K562 (cell line): ENCODE data around the gene SPDYE4. TPM values are rescaled to one million over a fixed set of nuclear protein-coding genes. Genes with fewer than 3 reads are reported as not detected.

Experiments
- ATAC-seq: fragments of 200-7000 bp; cut with Tn5 transposase; 3 replicates; pipeline ENCODE4 v1.9.1; 2020; ENCODE audit warnings: moderate library complexity
- BruUV-seq: library from RNA; stranded (reverse); fragments of 400-500 nt; replicated peaks from 2 replicates; lab custom pipeline; 2021; lab: Mats Ljungman, UMichigan
- CTCF ChIA-PET: fragments of 300-600 bp; formaldehyde crosslinking; extraction: SDS; loops from one replicate; lab custom pipeline; 2021; ENCODE audit warnings: low intra/inter-chr PET ratio; lab: Yijun Ruan, JAX
- POLR2A ChIA-PET: fragments of 300-600, 350-650 bp; sonication (Branson Sonifier 250); formaldehyde crosslinking; extraction: SDS; loops from one replicate; lab custom pipeline; 2021; ENCODE audit warnings: antibody characterized with exemption, inconsistent platforms; lab: Yijun Ruan, JAX
- DNase-seq, 4 experiments: peaks; one replicate each; pipeline versions ENCODE4 v3.0.0 to v3.0.0-alpha.2; 2011 to 2018; ENCODE audit warnings: low spot score in 3 of 4, mixed read lengths in 3 of 4; ENCODE audit errors: extremely low read depth in 1 of 4
- FAIRE-seq: peaks from 2 replicates; lab custom pipeline; 2011; peaks lifted over from hg19 to GRCh38; lab: Jason Lieb, UNC
- H2AFZ ChIP-seq: 2 replicates; pipeline ENCODE4 v1.6.0; 2011; ENCODE audit warnings: low read depth, low read length, control low read depth, inconsistent platforms
- H3K27ac ChIP-seq: fragments of 200-600 bp; 3 replicates; pipeline ENCODE4 v1.8.0; 2011; ENCODE audit warnings: low read depth, mild to moderate bottlenecking, control low read depth, inconsistent platforms, low read length, moderate library complexity, mixed read lengths; ENCODE audit errors: extremely low read depth
- H3K27me3 ChIP-seq, 2 experiments: fragments of 300-600 bp in 1 of 2; 2 replicates in 1 of 2; 3 replicates in 1 of 2; pipeline versions ENCODE4 v1.6.0 to v1.8.0; 2011; ENCODE audit warnings: inconsistent platforms in 2 of 2, low read length in 2 of 2, mild to moderate bottlenecking in 1 of 2, mixed read lengths in 1 of 2, moderate library complexity in 1 of 2; ENCODE audit not compliant: control insufficient read depth in 2 of 2, insufficient read depth in 2 of 2
- H3K36me3 ChIP-seq: fragments of 300-600 bp; 3 replicates; pipeline ENCODE4 v1.8.0; 2011; ENCODE audit warnings: mild to moderate bottlenecking, low read length, inconsistent platforms; ENCODE audit not compliant: control insufficient read depth, insufficient read depth
- H3K4me1 ChIP-seq, 2 experiments: fragments of 200-600 bp in 1 of 2; replicated peaks in 1 of 2; 2 replicates in 1 of 2; 3 replicates in 1 of 2; pipeline versions ENCODE4 v1.5.1 to v1.8.0; 2011; ENCODE audit warnings: inconsistent platforms in 2 of 2, low read length in 2 of 2, mild to moderate bottlenecking in 1 of 2, mixed read lengths in 1 of 2, moderate library complexity in 1 of 2; ENCODE audit not compliant: control insufficient read depth in 2 of 2, insufficient read depth in 2 of 2
- H3K4me2 ChIP-seq: 2 replicates; pipeline ENCODE4 v1.6.1; 2011; ENCODE audit warnings: low read length, control low read depth, inconsistent platforms, mixed read lengths; ENCODE audit not compliant: insufficient read depth
- H3K4me3 ChIP-seq: fragments of 200-600 bp; sonication (generic), shearing (Covaris generic); 2 replicates; pipeline ENCODE4 v1.5.1; 2016; ENCODE audit warnings: control low read depth, inconsistent platforms
- H3K79me2 ChIP-seq: fragments of 200-600 bp; 3 replicates; pipeline ENCODE4 v1.8.0; 2011; ENCODE audit warnings: low read length, inconsistent platforms; ENCODE audit not compliant: control insufficient read depth, insufficient read depth
- H3K9ac ChIP-seq, 2 experiments: 2 replicates each; pipeline versions ENCODE4 v1.6.0 to v1.6.1; 2011; ENCODE audit warnings: low read depth in 2 of 2, low read length in 2 of 2, control low read depth in 1 of 2, inconsistent platforms in 1 of 2, mild to moderate bottlenecking in 1 of 2, mixed read lengths in 1 of 2; ENCODE audit not compliant: insufficient read depth in 1 of 2
- H3K9me1 ChIP-seq: one replicate; pipeline ENCODE4 v1.6.0; 2011; ENCODE audit warnings: inconsistent platforms, mild to moderate bottlenecking, low read length, moderate library complexity; ENCODE audit not compliant: control insufficient read depth, insufficient read depth
- H3K9me3 ChIP-seq: replicated peaks from 2 replicates; pipeline ENCODE4 v1.5.1; 2011; ENCODE audit warnings: low read depth, low read length, inconsistent platforms; ENCODE audit not compliant: control insufficient read depth, insufficient read depth
- H4K20me1 ChIP-seq: replicated peaks from 2 replicates; pipeline ENCODE4 v1.6.1; 2011; ENCODE audit warnings: low read length, inconsistent platforms, mixed read lengths; ENCODE audit not compliant: control insufficient read depth, insufficient read depth
- MIER1 ChIP-seq: fragments of 450-650 bp; IDR thresholded peaks from 2 replicates; pipeline ENCODE4 v1.6.1; 2016; ENCODE audit warnings: antibody characterized with exemption, mild to moderate bottlenecking, low read depth
- NR1H2 ChIP-seq: sonication (generic); formaldehyde crosslinking; IDR thresholded peaks from 2 replicates; pipeline ENCODE4 v1.4.0; 2020; ENCODE audit warnings: mild to moderate bottlenecking, missing genetic modification reagents
- ZNF512 ChIP-seq: IDR thresholded peaks from 2 replicates; pipeline ENCODE4 v1.6.1; 2016; ENCODE audit warnings: missing genetic modification characterization, missing compliant biosample characterization
- WGBS: fragments of 100-300 bp; shearing (Covaris generic); methylation state at CpG from one replicate; pipeline ENCODE4 v1.1.6; 2016; ENCODE audit warnings: low coverage, mixed read lengths; ENCODE audit not compliant: insufficient coverage; ENCODE audit errors: missing lambda C conversion rate; 5-methylcytosine and 5-hydroxymethylcytosine counted together
- in situ Hi-C: fragments of 300-500 bp; cut with MboI; formaldehyde crosslinking; loops from 4 replicates; pipeline ENCODE4 v1.15.0; 2018; ENCODE audit warnings: inconsistent platforms, mixed read lengths
- intact Hi-C: fragments of 100-400 bp; cut with micrococcal nuclease; formaldehyde crosslinking; loops from 2 replicates; pipeline ENCODE4 v1.14.2; 2022
- polyA plus RNA-seq, 8 experiments: library from polyadenylated mRNA; depleted of rRNA in 4 of 8; stranded (reverse) in 5 of 8; unstranded in 3 of 8; fragments of >200 nt; fragmentation: Nextera tagmentation in 2 of 8; fragmentation: Illumina TruSeq in 1 of 8; extraction: Ambion mirVana in 2 of 8; extraction: Trizol in 1 of 8; gene quantifications; 2 replicates each; pipeline versions ENCODE4 v1.2.1 to v1.2.3, GENCODE V29; 2011 to 2014; ENCODE audit warnings: inconsistent platforms in 1 of 8, missing spikeins in 1 of 8
- total RNA-seq, 7 experiments: library from RNA; depleted of rRNA in 6 of 7; stranded (reverse); fragments of >200 nt in 6 of 7; fragmentation: Illumina TruSeq in 2 of 7; extraction: Trizol in 2 of 7; gene quantifications; 2 replicates each; pipeline versions ENCODE4 v1.2.1 to v1.2.3, GENCODE V29; 2011 to 2021; ENCODE audit warnings: low replicate concordance in 1 of 7

Gene SPDYE4
- total and polyA plus RNA-seq, 9 of the 15 experiments (the other 6 are each of a cell fraction or from before 2014, with no cell fraction given): not detected

- WGBS: 0% methylated on average over 2 of the region's 2 CpGs
- no TSS peak for BruUV-seq
- DNase-seq (no peak), ATAC-seq (no peak), FAIRE-seq (no peak)
- Histone ChIP-seq H3K9me1 (no peaks in the 10 kb centered on the region), H3K36me3 (no peaks in the 10 kb centered on the region), H3K4me2 (no peak overlapping the region), H3K27me3 (peaks cover 0 to 33% of the 10 kb centered on the region in 2 experiments; a peak in 4 of 5 replicates), H3K9me3 (no peaks in the 10 kb centered on the region), H3K27ac (no peak overlapping the region), H4K20me1 (peaks cover 4% of the 10 kb centered on the region; the same call in 1 of the 2 replicates), H3K4me3 (no peak overlapping the region), H3K79me2 (no peaks in the 10 kb centered on the region), H2AFZ (no peak overlapping the region), H3K9ac (no peak overlapping the region), H3K4me1 (peaks cover 0 to 15% of the 10 kb centered on the region in 2 experiments; a peak in 2 of 5 replicates)
- POLR2A ChIA-PET: no interaction called here
- CTCF ChIA-PET: no interaction called here
- intact Hi-C loops: no loop called here
- in situ Hi-C loops: no loop called here
- peak; percentile 82 for TF ChIP-seq ZNF512 (tag)
- no peak for TF ChIP-seq NR1H2 (CRISPR knock-in tag)
These were observed 21.6 kb downstream of the SPDYE4 start for GRCh38 chr17:8736796-8737195.

GRCh38 chr17:8736362-8736761 lies 22.0 kb downstream of the SPDYE4 start:
- ChIA-PET POLR2A (no interaction called here), CTCF (no interaction called here)
- Histone ChIP-seq H3K9ac (no peak overlapping the region), H3K27ac (no peak overlapping the region), H3K4me1 (peaks cover 0 to 12% of the 10 kb centered on the region in 2 experiments; a peak in 2 of 5 replicates), H3K9me1 (no peaks in the 10 kb centered on the region), H3K79me2 (no peaks in the 10 kb centered on the region), H3K27me3 (peaks cover 0 to 33% of the 10 kb centered on the region in 2 experiments; a peak in 4 of 5 replicates), H3K36me3 (no peaks in the 10 kb centered on the region), H2AFZ (no peak overlapping the region), H4K20me1 (peaks cover 4% of the 10 kb centered on the region; the same call in 1 of the 2 replicates), H3K9me3 (no peaks in the 10 kb centered on the region), H3K4me2 (no peak overlapping the region), H3K4me3 (no peak overlapping the region)
- 0% methylated on average over 5 of the region's 6 CpGs for WGBS
- TF ChIP-seq MIER1: no peak
- ATAC-seq: no peak
- no peak for DNase-seq
- intact Hi-C loops: no loop called here
- in situ Hi-C loops: no loop called here
- no peak for FAIRE-seq
- no TSS peak for BruUV-seq
